Measurements from ENCODE around the gene FBXW8. TPM values are rescaled to one million over a fixed set of nuclear protein-coding genes. Genes with fewer than 3 reads are reported as not detected.

FBXW8 gene
- polyA plus RNA-seq, 2 of the 4 experiments (the other 2 are of a cell fraction) = 9.8 to 15.7 TPM

DNA sequence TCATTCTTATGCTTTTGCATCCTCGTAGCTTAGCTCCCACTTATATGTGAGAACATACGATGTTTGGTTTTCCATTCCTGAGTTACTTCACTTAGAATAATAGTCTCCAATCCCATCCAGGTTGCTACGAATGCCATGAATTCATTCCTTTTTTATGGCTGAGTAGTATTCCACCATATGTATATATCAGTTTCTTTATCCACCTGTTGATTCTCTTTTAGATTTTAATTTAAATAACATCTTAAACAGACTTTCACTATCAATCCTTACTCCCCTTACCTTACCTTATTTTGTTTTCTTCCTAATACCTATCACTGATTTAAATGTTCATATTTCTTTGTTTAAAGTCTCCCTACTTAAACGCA lies 488 bp upstream of the FBXW8 start:
- POLR2A ChIA-PET = interaction anchor here (1.3 kb wide), 1 partner anchor 30 kb away, joined by 4 read pairs; no protein-coding TSS in a partner anchor

DNA sequence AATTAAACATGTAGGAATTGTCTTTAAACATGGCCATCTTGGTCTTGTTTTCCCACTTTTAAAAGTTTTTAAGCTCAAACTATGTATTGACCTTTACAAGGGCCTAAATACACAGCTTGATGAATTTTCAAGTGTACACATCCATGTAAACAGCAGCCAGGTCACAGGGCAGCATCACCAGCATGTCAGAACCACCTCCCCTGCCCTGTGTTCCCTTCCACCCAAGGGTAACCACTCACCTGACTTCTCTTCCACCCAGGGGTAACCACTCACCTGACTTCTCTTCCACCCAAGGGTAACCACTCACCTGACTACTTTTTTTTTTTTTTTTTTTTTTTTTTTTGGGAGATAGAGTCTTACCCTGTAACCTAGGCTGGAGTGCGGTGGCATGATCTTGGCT lies 4.6 kb downstream of the FBXW8 start:
- no peak overlapping the region for H3K4me2 ChIP-seq
- no peak overlapping the region for H3K4me3 ChIP-seq
- peaks cover 39% of the 10 kb centered on the region for H3K4me1 ChIP-seq
- TF ChIP-seq CBX8 (IDR thresholded peaks at IDR 0.05) (no peak), MAZ (IDR thresholded peaks at IDR 0.05; ENCODE audit: borderline replicate concordance, low read depth, low read length) (no peak)
- no peak overlapping the region for H3K27ac ChIP-seq
- ATAC-seq = no peak
- 100% methylated on average over 1 of the region's 1 CpG for WGBS (ENCODE audit: missing lambda C conversion rate)
- POLR2A ChIA-PET = no interaction called here
- no peaks in the 10 kb centered on the region for H3K9me3 ChIP-seq
- no peak for FAIRE-seq
- DNase-seq (ENCODE audit: low read depth in 1 of 2, low spot score in 1 of 2) = no peak
- CTCF ChIA-PET = no interaction called here

More for the DNA sequence above, 488 bp upstream of the FBXW8 start:
- WGBS (ENCODE audit: missing lambda C conversion rate) = 55% methylated on average over 4 of the region's 4 CpGs
- H3K4me2 ChIP-seq = peak overlapping the region; percentile 96
- no peaks in the 10 kb centered on the region for H3K9me3 ChIP-seq
- CTCF ChIA-PET = no interaction called here
- TF ChIP-seq KDM5A (IDR thresholded peaks at IDR 0.05) = no peak
- TF ChIP-seq MAZ (IDR thresholded peaks at IDR 0.05; ENCODE audit: borderline replicate concordance, low read depth, low read length) = no peak
- TF ChIP-seq RAD21 (conservative IDR thresholded peaks at IDR 0.05 in 1 of 2, IDR thresholded peaks at IDR 0.05 in 1 of 2) = no peak
- no peak for TF ChIP-seq NR3C1 (IDR thresholded peaks at IDR 0.05)
- TF ChIP-seq HDAC2 (IDR thresholded peaks at IDR 0.05) = 0 out of 2 replicates have a peak, but pooled peaks have one; percentile 31
- TF ChIP-seq ZNF302 (CRISPR knock-in tag; IDR thresholded peaks at IDR 0.05) = no peak
- H3K27ac ChIP-seq = peak overlapping the region; percentile 94 to 98
- FAIRE-seq (no peak), DNase-seq (ENCODE audit: low read depth in 1 of 2, low spot score in 1 of 2) (no peak), ATAC-seq (no peak)
- peak overlapping the region; percentile 85 for H3K4me3 ChIP-seq
- peaks cover 12% of the 10 kb centered on the region; the same call in 2 of the 3 replicates for H3K4me1 ChIP-seq

DNA sequence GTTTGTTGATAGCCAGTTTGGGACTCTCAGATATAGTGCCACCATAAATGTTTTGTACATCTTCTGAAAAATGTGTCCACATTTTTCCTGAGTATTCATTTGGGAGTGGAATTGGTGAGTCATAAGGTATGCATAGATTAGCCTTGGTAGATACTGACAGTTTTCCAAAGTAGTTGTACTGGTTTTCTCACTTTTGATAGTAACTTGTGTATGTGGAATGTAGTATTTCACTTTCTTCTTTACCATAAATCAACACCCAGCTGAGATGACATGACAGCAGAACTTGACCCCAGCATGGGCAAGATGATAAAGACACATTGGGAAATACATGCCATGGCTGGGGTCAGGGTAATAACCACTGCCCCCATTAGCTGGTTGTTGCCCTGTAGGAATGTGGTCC lies 5.4 kb downstream of the FBXW8 start:
- Histone ChIP-seq H3K4me3 (no peak overlapping the region), H3K4me2 (peak overlapping the region; percentile 48), H3K4me1 (peaks cover 39% of the 10 kb centered on the region), H3K9me3 (no peaks in the 10 kb centered on the region), H3K27ac (peak overlapping the region in 1 of 2 experiments; percentile 20; a peak in 2 of 6 replicates)
- ChIA-PET POLR2A (no interaction called here), CTCF (interaction anchor here (1.5 to 1.7 kb wide), 2 partner anchors 34 to 46 kb away, joined by 3 to 5 read pairs; no protein-coding TSS in a partner anchor)
- no peak; a peak in 1 of 6 replicates for ATAC-seq
- no peak for FAIRE-seq
- no peak for DNase-seq (ENCODE audit: low read depth in 1 of 2, low spot score in 1 of 2)
- TF ChIP-seq, protein P1, sequence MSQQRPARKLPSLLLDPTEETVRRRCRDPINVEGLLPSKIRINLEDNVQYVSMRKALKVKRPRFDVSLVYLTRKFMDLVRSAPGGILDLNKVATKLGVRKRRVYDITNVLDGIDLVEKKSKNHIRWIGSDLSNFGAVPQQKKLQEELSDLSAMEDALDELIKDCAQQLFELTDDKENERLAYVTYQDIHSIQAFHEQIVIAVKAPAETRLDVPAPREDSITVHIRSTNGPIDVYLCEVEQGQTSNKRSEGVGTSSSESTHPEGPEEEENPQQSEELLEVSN (IDR thresholded peaks at IDR 0.05; ENCODE audit: borderline replicate concordance, low read depth) = no peak
- TF ChIP-seq FOSL2 (IDR thresholded peaks at IDR 0.05) (no peak), FOSL2 (CRISPR knock-in tag; IDR thresholded peaks at IDR 0.05) (peak; percentile 57; the same call in 1 of the 2 replicates), SREBF2 (IDR thresholded peaks at IDR 0.05) (no peak), POLR2A (IDR thresholded peaks at IDR 0.05; ENCODE audit: low read length) (no peak), NR3C1 (IDR thresholded peaks at IDR 0.05) (no peak)
- TF ChIP-seq, protein P2, sequence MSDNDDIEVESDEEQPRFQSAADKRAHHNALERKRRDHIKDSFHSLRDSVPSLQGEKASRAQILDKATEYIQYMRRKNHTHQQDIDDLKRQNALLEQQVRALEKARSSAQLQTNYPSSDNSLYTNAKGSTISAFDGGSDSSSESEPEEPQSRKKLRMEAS (IDR thresholded peaks at IDR 0.05) = no peak

DNA sequence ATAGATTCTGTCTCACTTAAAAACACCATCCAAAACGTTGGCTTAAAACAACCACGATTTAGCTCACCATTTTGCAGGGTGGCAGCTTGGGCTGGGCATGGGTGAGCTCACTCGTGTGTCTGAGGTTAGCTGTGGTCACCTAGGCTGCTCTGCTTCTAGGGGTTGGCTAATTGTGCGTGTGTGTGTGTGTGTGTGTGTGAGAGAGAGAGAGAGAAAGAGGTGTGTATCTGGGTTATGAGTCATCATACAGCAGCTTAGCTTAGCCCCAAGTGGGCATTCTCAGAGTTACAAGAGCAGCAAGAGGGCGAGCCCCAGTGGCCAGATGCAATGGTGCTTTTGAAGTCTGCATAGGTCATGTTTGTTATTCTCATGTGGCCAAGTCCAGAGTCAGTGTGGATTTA lies 6.0 kb downstream of the FBXW8 start:
- ATAC-seq (peak; percentile 90 to 94), DNase-seq (ENCODE audit: low read depth in 1 of 2, low spot score in 1 of 2) (peak; percentile 78 to 90), FAIRE-seq (no peak)
- Histone ChIP-seq H3K27ac (peak overlapping the region in 1 of 2 experiments; percentile 20; a peak in 2 of 6 replicates), H3K4me2 (peak overlapping the region; percentile 48), H3K9me3 (no peaks in the 10 kb centered on the region), H3K4me3 (no peak overlapping the region), H3K4me1 (peaks cover 37% of the 10 kb centered on the region)
- CTCF ChIA-PET = interaction anchor here (1.0 to 1.7 kb wide), 3 partner anchors 23 to 47 kb away, joined by 3 to 5 read pairs (median 3); no protein-coding TSS in a partner anchor
- 16% methylated on average over 5 of the region's 5 CpGs for WGBS (ENCODE audit: missing lambda C conversion rate)
- TF ChIP-seq, protein P3, sequence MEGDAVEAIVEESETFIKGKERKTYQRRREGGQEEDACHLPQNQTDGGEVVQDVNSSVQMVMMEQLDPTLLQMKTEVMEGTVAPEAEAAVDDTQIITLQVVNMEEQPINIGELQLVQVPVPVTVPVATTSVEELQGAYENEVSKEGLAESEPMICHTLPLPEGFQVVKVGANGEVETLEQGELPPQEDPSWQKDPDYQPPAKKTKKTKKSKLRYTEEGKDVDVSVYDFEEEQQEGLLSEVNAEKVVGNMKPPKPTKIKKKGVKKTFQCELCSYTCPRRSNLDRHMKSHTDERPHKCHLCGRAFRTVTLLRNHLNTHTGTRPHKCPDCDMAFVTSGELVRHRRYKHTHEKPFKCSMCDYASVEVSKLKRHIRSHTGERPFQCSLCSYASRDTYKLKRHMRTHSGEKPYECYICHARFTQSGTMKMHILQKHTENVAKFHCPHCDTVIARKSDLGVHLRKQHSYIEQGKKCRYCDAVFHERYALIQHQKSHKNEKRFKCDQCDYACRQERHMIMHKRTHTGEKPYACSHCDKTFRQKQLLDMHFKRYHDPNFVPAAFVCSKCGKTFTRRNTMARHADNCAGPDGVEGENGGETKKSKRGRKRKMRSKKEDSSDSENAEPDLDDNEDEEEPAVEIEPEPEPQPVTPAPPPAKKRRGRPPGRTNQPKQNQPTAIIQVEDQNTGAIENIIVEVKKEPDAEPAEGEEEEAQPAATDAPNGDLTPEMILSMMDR (IDR thresholded peaks at IDR 0.05) = peak; percentile 38; the same call in 2 of the 3 replicates
- TF ChIP-seq CEBPB (IDR thresholded peaks at IDR 0.05) (0 out of 4 replicates have a peak, but pooled peaks of 1 of the 2 experiments have one; percentile 22), GATA3 (IDR thresholded peaks at IDR 0.05; ENCODE audit: borderline replicate concordance) (0 out of 2 replicates have a peak, but pooled peaks have one; percentile 24), ZNF302 (CRISPR knock-in tag; IDR thresholded peaks at IDR 0.05) (no peak), HOXA7 (CRISPR knock-in tag; IDR thresholded peaks at IDR 0.05) (no peak), RFX5 (IDR thresholded peaks at IDR 0.05) (no peak), MYC (IDR thresholded peaks at IDR 0.05; ENCODE audit: borderline replicate concordance, low read length) (no peak), SMC3 (IDR thresholded peaks at IDR 0.05) (peak; percentile 25; the same call in 1 of the 3 replicates), RAD21 (conservative IDR thresholded peaks at IDR 0.05 in 1 of 2, IDR thresholded peaks at IDR 0.05 in 1 of 2) (peak; percentile 50 to 51; a peak in 4 of 5 replicates), FOSL2 (IDR thresholded peaks at IDR 0.05) (peak; percentile 67), FOSL2 (CRISPR knock-in tag; IDR thresholded peaks at IDR 0.05) (peak; percentile 95), JUNB (IDR thresholded peaks at IDR 0.05) (0 out of 2 replicates have a peak, but pooled peaks have one; percentile 34)
- TF ChIP-seq, protein P4, sequence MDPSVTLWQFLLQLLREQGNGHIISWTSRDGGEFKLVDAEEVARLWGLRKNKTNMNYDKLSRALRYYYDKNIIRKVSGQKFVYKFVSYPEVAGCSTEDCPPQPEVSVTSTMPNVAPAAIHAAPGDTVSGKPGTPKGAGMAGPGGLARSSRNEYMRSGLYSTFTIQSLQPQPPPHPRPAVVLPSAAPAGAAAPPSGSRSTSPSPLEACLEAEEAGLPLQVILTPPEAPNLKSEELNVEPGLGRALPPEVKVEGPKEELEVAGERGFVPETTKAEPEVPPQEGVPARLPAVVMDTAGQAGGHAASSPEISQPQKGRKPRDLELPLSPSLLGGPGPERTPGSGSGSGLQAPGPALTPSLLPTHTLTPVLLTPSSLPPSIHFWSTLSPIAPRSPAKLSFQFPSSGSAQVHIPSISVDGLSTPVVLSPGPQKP (IDR thresholded peaks at IDR 0.05; ENCODE audit: low read depth, low read length) = no peak
- TF ChIP-seq, protein P1 (IDR thresholded peaks at IDR 0.05; ENCODE audit: borderline replicate concordance, low read depth) = no peak
- POLR2A ChIA-PET = interaction anchor here (0.5 to 0.8 kb wide), 3 partner anchors 31 to 178 kb away, joined by 4 to 7 read pairs (median 5); no protein-coding TSS in a partner anchor
